Pancreas (tissue), 10 donors: ENCODE measurements around the gene ATP8B3. TPM values are rescaled to one million over a fixed set of nuclear protein-coding genes. Genes with fewer than 3 reads are reported as not detected.

Source experiments
- ATAC-seq, 4 donors: fragments of 200-7000 bp; cut with Tn5 transposase; one replicate each; pipeline versions ENCODE4 v1.8.0 to v1.9.1; 2020; ENCODE audit warnings: mild to moderate bottlenecking in 4 of 4, moderate library complexity in 4 of 4
- DNase-seq, 6 donors: peaks; one replicate each; pipeline ENCODE4 v3.0.0-alpha.2; 2020
- FAIRE-seq: peaks from 2 replicates; lab custom pipeline; 2012; peaks lifted over from hg19 to GRCh38; lab: Jason Lieb, UNC
- H3K27ac ChIP-seq, 4 donors: fragments of 200-600 bp; sonication (generic); 1 replicate in 3 of 4; 2 replicates in 1 of 4; pipeline versions ENCODE4 v1.5.0 to v1.8.0; 2020
- H3K27me3 ChIP-seq, 4 donors: fragments of 200-600 bp; one replicate each; pipeline ENCODE4 v1.8.0; 2021
- H3K36me3 ChIP-seq, 3 donors: fragments of 200-600 bp; sonication (generic) in 1 of 3; one replicate each; pipeline versions ENCODE4 v1.5.0 to v1.8.0; 2020 to 2021
- H3K4me1 ChIP-seq, 3 donors: fragments of 200-600 bp; one replicate each; pipeline ENCODE4 v1.8.0; 2021
- H3K4me3 ChIP-seq, 4 donors: fragments of 200-600 bp; sonication (generic) in 2 of 4; one replicate each; pipeline versions ENCODE4 v1.5.0 to v1.8.0; 2020 to 2021
- H3K9me3 ChIP-seq, 4 donors: fragments of 200-600 bp; one replicate each; pipeline ENCODE4 v1.8.0; 2021
- CTCF ChIP-seq, 4 donors: fragments of 200-600 bp; sonication (generic) in 3 of 4; IDR thresholded peaks; one replicate each; pipeline versions ENCODE4 v1.5.0 to v1.8.0; 2021; ENCODE audit warnings: antibody characterized with exemption in 4 of 4
- WGBS, 2 donors: extraction: QIAGEN DNeasy Blood & Tissue Kit; methylation state at CpG; one replicate each; pipeline ENCODE4 v1.1.7; 2013; 5-methylcytosine and 5-hydroxymethylcytosine counted together
- intact Hi-C, 3 donors: fragments of 100-400 bp; cut with DNase I; formaldehyde crosslinking; loops; one replicate each; pipeline versions ENCODE4 v1.11.1 to v1.14.2; 2022
- polyA plus RNA-seq, 2 donors: library from polyadenylated mRNA; stranded (reverse); fragments of 200-250 nt; gene quantifications; one replicate each; pipeline ENCODE4 v1.2.3, GENCODE V29; 2013
- total RNA-seq, 6 donors: library from RNA; stranded (reverse); fragmentation: NEBNext Ultra II Directional in 4 of 6; extraction: Animal tissue kit (Norgen Biotek cat#: 25700) in 4 of 6; gene quantifications; one replicate each; pipeline versions ENCODE4 v1.2.1 to v1.2.4, GENCODE V29; 2021 to 2023
- donor health status: healthy with polysubstance abuse.
- donor health status: DM: no; HTN: no; CAD: no; lungs with moderate emphysema.
- donor health status: DM: no; HTN: no; CAD: no.
- donor health status: control.
- donor health status: control.
- donor health status: Bipolar disorder and iron deficiency.
- donor health status: DM: yes; HTN: yes; CAD: no.
- donor health status: DM: no; HTN: no; CAD: no.
- donor health status: DM: no; HTN: no; CAD: no.
- donor health status: DM: yes; HTN: yes; CAD: no.

Gene ATP8B3
- total and polyA plus RNA-seq, 8 donors: 0.32 to 1.1 (median 0.54) TPM

GRCh38 chr19:1854039-1854541 is 42.0 kb upstream of the ATP8B3 start:
- FAIRE-seq: no peak
- peaks cover 0 to 11% (median 0%) of the 10 kb centered on the region in 3 donors for H3K4me1 ChIP-seq

GRCh38 chr19:1853295-1854038 is 41.4 kb upstream of the ATP8B3 start:
- FAIRE-seq: no peak
- Histone ChIP-seq H3K27ac (no peak overlapping the region), H3K4me1 (peaks cover 0 to 11% (median 0%) of the 10 kb centered on the region in 3 donors), H3K36me3 (no peaks in the 10 kb centered on the region), H3K27me3 (no peaks in the 10 kb centered on the region), H3K9me3 (no peaks in the 10 kb centered on the region), H3K4me3 (no peak overlapping the region)
- WGBS, 2 donors: 27 to 31% methylated on average over 26 to 27 of the region's 27 CpGs
- peak; percentile 50 to 66 (median 55) for ATAC-seq
- DNase-seq: peak; percentile 69 to 93 (median 87)
- intact Hi-C loops: no loop called here
- peak; percentile 86 to 94 (median 92) for TF ChIP-seq CTCF (IDR thresholded peaks at IDR 0.05)

More at GRCh38 chr19:1854039-1854541, 42.0 kb upstream of the ATP8B3 start:
- no peak for TF ChIP-seq CTCF (IDR thresholded peaks at IDR 0.05)
- Histone ChIP-seq H3K27ac (no peak overlapping the region), H3K4me3 (no peak overlapping the region), H3K36me3 (no peaks in the 10 kb centered on the region), H3K27me3 (no peaks in the 10 kb centered on the region), H3K9me3 (no peaks in the 10 kb centered on the region)
- 78 to 84% methylated on average over 11 to 16 of the region's 16 CpGs for WGBS, 2 donors
- intact Hi-C loops: no loop called here
- DNase-seq (peak in 4 of 6 donors; percentile 22 to 69 (median 36)), ATAC-seq (no peak)

GRCh38 chr19:1852581-1853128 is 40.6 kb upstream of the ATP8B3 start:
- ATAC-seq: no peak
- Histone ChIP-seq H3K27ac (no peak overlapping the region), H3K9me3 (no peaks in the 10 kb centered on the region), H3K36me3 (no peaks in the 10 kb centered on the region), H3K4me3 (no peak overlapping the region), H3K27me3 (no peaks in the 10 kb centered on the region), H3K4me1 (peaks cover 0 to 5% (median 0%) of the 10 kb centered on the region in 3 donors)
- peak in 3 of 6 donors; percentile 25 to 65 (median 27) for DNase-seq
- intact Hi-C loops: no loop called here
- TF ChIP-seq CTCF (IDR thresholded peaks at IDR 0.05): no peak
- no peak for FAIRE-seq
- 67 to 79% methylated on average over 9 of the region's 9 CpGs for WGBS, 2 donors

- Histone ChIP-seq H3K9me3 (no peaks in the 10 kb centered on the region), H3K27me3 (no peaks in the 10 kb centered on the region), H3K36me3 (no peaks in the 10 kb centered on the region), H3K4me1 (peaks cover under 1 to 7% (median 6%) of the 10 kb centered on the region in 3 donors), H3K4me3 (no peak overlapping the region), H3K27ac (no peak overlapping the region)
- TF ChIP-seq CTCF (IDR thresholded peaks at IDR 0.05): no peak
- WGBS, 2 donors: 43 to 47% methylated on average over 51 to 66 of the region's 66 CpGs
- intact Hi-C loops: no loop called here
- DNase-seq (peak in 2 of 6 donors; percentile 54 to 76), FAIRE-seq (no peak), ATAC-seq (no peak)
Observed at GRCh38 chr19:1851654-1852580, 39.8 kb upstream of the ATP8B3 start.
